NCI-H1436 treated with DMSO at 0.1 percent for 48 hours (cell line): ENCODE results near the gene CKAP5.

Experiments
- DNase-seq: peaks from one replicate; lab custom pipeline; 2025; lab: John Stamatoyannopoulos, UW

CKAP5 gene

GRCh38 chr11:46845740-46846509 is at the start of gene CKAP5:
Gene CKAP5 (minus strand): TSS chr11:46846280. CDS start chr11:46821231, 25,049 bp downstream.
- peak; percentile 48 for DNase-seq

DNA sequence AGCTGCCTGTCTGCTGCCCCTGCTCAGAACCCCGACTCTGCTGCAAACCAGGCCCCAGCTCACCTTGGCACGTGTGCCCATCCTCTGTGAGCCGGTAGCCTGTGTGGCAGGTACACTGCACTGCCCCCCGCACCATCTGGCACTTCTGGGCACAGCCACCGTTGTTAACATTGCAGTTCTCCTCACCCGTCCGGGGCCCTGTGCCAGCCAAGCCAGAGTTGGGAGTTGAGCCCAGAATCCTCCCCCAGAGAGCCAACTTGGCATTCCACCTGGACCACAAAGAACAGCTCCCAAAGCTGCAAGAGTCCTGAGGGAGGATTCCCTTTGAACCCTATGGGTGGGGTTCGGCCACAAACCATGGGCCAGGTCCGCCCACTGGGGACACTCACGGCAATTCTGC is 49.7 kb upstream of the CKAP5 start:
- DNase-seq: no peak

DNA sequence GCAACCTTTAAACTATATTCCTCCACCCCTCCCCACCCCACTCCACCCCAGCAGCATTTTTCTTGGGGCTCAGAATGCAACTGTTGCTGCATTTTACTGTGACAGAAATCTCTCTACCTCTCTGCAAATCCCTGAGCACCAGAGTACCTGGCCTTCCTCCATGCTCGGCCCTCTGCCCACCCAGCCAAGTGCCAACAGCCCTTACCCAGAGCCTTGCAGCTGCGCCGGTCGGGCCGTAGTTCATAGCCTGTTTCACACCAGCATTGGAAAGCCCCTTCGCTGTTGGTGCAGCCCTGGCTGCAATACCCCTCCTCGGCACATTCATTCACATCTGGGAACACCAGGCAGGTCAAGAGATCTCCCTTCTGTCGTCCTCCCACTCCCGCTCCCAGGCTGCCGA is 48.9 kb upstream of the CKAP5 start:
- no peak for DNase-seq

GRCh38 chr11:46894506-46894905 is 48.4 kb upstream of the CKAP5 start:
- DNase-seq: no peak

DNA sequence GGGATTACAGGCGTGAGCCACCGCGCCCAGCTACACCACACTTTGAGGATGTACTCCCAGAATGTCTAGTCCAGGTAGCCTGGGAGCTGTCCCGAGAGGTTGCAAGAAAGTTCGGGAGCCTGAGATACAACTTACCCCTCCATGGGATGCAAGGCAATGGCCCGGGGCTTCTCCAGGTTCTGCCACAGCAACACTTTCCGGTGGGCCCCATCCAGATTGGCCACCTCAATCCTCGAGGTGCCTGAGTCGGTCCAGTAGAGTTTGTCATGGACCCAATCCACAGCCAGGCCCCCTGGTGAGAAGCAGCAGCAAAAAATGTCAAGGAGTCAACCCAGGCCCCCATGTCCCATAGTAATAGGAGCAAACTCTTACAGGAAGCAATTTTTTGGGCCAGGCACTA is 46.8 kb upstream of the CKAP5 start:
- DNase-seq: no peak

DNA sequence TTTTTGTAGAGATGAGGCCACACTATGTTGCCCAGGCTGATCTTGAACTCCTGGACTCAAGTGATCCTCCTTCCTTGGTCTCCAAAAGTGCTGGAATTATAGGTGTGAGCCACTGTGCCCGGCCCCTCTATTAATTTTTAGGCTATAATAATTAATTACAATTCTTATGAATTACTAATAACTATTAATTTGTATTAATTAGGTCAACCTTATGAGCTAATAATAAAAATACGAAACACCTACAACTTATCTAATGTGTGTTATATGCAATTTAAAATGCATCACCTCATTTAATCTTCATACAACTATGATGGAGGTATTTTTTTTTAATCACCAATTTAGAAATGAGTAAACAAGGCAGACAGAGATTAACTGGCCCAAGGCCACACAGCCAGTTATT is 46.0 kb upstream of the CKAP5 start:
- no peak for DNase-seq

DNA sequence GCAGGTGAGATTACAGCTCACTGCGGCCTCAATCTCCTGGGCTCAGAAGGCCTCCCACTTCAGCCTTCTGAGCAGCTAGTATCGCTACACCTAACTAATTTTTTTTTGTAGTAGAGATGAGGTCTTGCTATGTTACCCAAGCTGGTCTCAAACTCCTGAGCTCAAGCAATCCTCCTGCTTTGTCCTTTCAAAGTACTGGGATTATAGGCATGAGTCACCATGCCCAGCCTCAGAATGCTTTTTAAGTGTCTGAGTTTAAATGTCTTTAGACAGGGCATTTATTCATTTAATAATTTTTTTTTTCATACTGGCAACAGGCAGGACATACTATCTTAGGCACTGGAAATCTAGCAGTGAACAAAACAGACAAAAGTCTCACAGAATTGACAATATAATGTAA is 44.6 kb upstream of the CKAP5 start:
- no peak for DNase-seq

- DNase-seq: no peak
Observed at GRCh38 chr11:46889689-46890475, 43.8 kb upstream of the CKAP5 start.

- no peak for DNase-seq
Observed at GRCh38 chr11:46889251-46889650, 43.2 kb upstream of the CKAP5 start.

GRCh38 chr11:46888636-46889035 is 42.6 kb upstream of the CKAP5 start:
- no peak for DNase-seq

DNA sequence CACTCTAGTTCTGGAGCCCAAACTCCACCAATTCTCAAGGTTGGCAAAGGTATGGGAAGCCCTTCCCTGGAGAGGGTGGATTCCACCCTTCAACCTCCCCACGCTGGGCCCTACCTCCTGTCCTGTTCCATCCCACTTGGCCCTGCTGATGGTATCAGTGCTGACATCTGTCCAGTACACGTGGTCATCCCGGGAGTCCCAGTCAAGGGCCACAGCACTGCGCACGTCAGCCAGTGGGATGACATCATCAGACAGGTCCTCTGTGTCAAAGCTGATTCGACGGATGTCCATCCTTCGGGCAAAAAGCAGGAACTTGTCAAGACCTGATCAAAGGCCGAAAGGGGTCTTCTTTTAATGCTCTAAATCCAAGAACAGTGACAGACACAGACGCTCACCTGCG is 40.1 kb upstream of the CKAP5 start:
- DNase-seq: no peak

- DNase-seq: no peak
Observed at GRCh38 chr11:46879056-46879585, 33.0 kb upstream of the CKAP5 start.

- DNase-seq: no peak
Observed at GRCh38 chr11:46877580-46877979, 31.5 kb upstream of the CKAP5 start.

DNA sequence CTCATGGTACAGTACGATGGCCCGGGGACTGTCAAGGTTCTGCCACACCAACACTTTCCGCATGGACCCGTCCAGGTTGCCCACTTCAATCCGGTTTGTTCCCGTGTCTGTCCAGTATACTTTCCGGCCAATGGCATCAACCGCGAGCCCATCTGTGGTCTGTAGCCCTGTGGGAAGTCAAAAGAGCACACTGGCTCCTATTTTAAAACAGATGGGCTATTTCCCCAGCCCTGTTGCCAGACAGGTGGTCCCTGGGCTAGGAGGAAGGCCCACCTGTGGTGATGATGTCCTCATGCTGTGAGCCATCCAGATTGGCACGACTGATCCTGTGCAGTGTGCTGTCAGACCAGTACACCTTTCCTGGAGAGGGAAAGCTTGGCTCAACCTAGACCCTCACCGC is 30.4 kb upstream of the CKAP5 start:
- no peak for DNase-seq

- DNase-seq: no peak
Observed at GRCh38 chr11:46874586-46874985, 28.5 kb upstream of the CKAP5 start.

DNA sequence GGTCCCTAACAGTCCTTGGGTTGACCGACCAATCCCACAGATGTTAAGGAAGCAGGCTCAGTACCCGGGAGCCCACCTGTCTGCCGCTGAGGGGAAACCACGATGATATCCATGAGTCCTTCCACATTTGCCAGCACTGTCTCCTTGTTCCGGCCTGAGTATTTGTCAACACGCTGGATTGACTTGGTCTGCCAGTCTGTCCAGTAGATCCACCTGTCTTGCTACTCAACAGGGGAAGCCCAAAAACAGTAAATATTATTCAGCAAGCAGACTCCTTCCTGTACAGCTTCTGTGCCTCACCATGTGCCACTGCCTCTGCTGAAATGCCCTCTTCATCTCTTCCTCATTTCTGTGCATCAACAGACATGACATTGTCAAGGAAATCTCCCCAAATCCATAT is 22.8 kb upstream of the CKAP5 start:
- no peak for DNase-seq

DNA sequence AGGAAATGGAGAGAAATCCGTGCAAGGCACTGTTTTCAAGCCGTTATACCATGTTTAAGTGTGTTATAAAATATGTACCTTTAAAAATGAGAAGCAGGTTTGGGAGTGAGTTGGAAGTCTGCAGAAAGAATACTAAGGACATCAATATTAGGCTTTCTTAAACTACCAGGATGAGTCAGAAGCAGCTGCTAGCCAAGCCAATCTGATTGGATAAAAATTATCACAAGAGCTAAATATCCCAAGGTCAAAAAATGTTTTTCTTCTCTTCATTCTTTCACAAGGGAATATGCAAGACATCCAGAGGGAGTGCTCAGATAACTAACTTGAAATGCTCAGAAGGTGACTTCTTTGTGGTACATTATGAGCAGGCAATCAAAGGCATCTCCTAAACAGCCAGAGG is 19.3 kb upstream of the CKAP5 start:
- DNase-seq: no peak

DNA sequence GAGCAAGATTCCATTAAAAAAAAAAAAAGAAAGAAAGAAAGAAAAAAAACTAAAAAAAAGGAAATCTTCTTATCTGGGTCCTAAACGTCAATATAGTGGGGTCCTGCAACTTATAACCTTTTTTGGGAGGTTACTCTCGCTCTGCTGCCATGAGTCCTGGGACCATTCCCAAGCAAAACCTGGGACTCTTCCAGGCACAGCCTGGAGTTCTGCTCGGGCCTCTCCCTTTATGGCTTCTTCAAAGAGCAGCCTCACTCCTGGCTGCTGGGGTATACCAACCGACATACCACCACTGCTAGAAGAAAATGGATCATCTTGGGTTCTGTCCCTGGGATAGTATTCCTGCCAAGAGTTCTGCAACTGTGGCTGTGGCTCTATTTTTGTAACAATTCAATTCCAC is 14.1 kb upstream of the CKAP5 start:
- DNase-seq: no peak

DNA sequence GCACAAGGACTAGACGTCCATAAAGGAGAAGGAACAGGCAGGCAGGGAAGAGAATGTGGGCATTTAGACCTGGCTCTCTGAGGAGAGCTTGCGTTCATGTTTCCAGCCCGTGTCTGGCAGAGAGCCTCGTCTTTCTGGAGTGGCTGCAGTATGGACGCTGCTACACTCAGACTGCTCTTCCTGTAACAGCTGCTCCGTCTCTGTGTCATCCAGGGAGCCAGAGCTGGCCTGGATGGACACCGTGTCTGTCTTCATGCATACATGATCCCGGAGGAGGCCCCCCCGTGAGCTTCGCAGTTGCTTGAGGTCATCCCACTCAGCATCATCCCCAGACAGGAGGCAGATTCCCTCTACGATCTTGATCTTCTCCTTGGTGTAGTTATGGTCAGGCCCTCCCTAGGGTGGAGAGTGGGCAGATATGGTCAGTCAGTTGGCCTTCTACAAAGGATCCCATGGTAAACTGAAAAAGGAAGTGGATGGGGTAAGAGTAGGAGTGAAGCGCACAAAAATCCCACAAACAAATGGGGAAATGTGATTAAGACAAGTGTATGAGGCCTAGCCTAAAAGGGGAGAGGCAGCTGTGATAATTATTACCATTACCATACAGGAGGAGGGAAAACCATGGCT is 13.0 kb upstream of the CKAP5 start:
- DNase-seq: no peak

DNA sequence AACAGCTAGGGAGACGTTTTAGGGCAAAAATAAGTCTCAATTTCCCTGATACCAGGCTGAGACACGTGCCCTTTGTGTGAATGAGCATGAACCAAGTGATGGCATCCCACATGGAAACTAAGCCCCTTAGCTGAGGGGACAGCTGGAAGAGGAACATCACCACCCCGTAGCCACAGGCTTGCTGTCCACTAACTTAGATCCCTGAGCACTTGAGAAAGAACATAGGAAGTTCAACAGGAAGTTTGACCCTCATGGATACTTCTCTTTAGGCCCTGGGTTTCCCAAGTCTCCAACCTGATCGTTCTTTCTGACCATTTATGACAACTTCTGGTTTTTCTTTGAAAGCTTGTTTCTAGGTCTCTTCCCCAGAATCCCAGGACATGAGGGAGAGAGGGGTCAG is 11.6 kb upstream of the CKAP5 start:
- DNase-seq: no peak

DNA sequence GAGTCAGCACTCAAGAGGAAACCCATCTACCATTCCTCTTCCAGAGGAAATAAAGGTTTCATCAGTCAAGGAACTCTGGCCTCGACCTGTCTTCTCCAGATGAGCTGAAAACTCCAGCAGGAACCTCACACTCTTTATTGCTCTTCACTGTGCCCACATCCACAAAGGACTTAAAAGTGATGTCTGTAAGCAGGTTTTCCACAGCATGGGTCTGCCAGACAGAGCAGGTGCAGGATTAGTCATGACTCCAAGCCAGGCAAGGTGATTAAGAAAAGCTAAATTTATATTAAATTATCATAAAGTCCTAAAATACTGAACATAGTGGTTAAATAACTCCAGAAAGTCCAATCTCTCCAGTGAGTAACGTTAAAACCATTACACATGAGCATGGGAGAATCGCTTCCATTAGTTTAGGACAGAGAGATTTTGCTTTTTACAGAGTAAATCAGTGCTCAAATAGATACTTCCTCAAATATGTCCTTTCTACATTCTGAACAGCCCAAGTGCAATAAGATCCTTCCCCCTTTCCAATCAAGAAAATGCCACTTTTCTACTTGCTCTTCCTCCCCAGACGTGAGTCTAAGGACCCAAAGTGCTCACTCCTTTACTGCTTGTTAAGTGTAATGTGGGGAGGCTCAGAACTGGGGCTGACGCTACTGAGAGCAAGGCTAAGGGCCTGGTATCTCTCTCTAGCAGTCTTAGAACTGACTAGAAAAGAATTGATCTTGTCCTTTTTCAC is 10.7 kb upstream of the CKAP5 start:
- DNase-seq: no peak

DNA sequence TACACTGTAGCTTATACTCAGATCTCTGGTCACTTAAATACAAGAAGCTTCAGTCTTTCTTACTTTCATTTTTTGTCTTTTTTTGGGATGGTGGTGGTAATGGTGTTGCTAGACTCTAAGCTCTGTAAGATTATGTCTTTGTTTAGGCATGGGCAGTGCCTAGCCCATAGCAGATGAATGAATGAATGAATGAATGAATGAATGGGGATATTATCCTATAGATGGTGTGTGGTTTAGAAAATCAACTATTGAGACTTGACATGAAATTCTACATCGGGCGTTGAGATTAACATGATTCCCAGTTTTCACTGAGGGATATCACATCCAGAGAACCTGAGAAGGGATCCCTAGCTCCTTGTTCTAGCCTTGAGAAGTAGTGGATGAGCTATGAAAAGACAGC is 9.8 kb upstream of the CKAP5 start:
- DNase-seq: no peak
